ENCODE data around the gene SIGLEC15. TPM values are rescaled to one million over a fixed set of nuclear protein-coding genes. Genes with fewer than 3 reads are reported as not detected.

Gene SIGLEC15
- total and polyA plus RNA-seq, 10 of the 15 experiments (the other 5 are each of a cell fraction or from before 2014, with no cell fraction given) = 0.09 to 0.45 TPM; not detected in 8

DNA sequence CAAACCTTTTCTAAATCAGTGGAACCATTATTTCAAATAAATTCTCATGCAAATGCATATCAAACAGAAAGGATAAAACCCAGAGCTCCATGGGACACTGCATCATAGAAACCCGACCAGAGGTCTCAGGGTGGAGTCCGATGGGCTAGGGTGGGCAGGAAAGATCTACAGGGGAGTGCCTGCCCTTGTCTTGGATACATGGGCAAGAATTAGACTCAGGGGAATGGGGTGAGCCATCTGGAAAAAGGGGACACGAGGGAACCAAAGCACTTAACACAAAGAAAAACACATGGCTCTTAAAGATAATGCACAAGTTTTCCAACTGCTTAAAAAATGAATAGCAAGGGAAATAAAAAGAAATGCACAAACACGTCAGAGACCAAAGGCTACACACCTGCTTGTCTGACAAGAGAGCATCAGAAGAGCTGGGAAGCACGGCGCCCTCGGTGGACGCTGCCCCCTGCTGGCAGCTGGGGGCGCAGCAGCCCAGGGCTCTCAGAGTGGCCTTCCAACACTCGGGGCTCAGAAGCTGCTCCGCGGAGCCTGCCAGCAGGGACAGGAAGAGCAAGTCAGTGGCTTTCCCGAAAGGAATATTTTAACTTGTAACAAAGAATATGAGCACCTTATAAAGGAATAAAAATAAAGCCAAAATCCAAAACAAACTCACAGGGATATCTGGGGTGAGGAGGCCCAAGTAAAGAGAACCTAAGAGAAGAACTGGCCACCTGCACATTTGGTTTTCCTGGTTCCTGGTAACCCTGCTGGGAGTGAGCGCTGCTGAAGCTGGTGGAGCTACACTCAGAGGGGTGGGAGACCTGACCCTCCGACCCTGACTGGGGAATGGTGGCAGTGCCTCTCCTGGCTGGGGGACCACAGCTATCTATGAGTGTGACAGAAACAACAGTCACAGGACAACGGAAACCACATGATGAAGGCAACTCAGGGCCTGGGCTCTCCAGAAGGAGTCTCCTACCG is 54.5 kb downstream of the SIGLEC15 start:
- CTCF ChIA-PET = interaction anchor here (0.6 to 9.5 kb wide), 34 partner anchors 13 to 259 kb away, joined by 3 to 189 read pairs (median 4); partner anchors contain the start of genes PSTPIP2 and SLC14A1
- H3K4me3 ChIP-seq = no peak overlapping the region
- H2AFZ ChIP-seq (ENCODE audit: control insufficient read depth, low read depth, low read length) = no peak overlapping the region
- peaks cover 5% of the 10 kb centered on the region; the same call in 1 of the 2 replicates for H3K4me1 ChIP-seq (ENCODE audit: control insufficient read depth, insufficient read depth, low read length)
- H3K9ac ChIP-seq (ENCODE audit: control insufficient read depth, insufficient read depth, low read length) = no peak overlapping the region
- RAD21 ChIA-PET (ENCODE audit: unreplicated experiment) = interaction anchor here (0.6 to 7.7 kb wide), 17 partner anchors 10 to 216 kb away, joined by 3 to 87 read pairs (median 4); partner anchors contain the start of gene SLC14A1
- peaks cover 5% of the 10 kb centered on the region for H3K9me3 ChIP-seq (replicated peaks; ENCODE audit: control insufficient read depth, insufficient read depth, low read length)
- no peaks in the 10 kb centered on the region for H3K27me3 ChIP-seq (replicated peaks in 1 of 2; ENCODE audit: control insufficient read depth in 2 of 2, insufficient read depth in 2 of 2, low read length in 1 of 2)
- in situ Hi-C loops (cut with MboI) = loop anchor here (5.0 kb wide), 1 partner anchor 188 kb away; no protein-coding TSS in a partner anchor
- FAIRE-seq (peak; percentile 77), ATAC-seq (peak; percentile 96), DNase-seq (ENCODE audit: low read depth, low spot score) (peak; percentile 17)
- H4K20me1 ChIP-seq (ENCODE audit: control insufficient read depth, insufficient read depth) = no peaks in the 10 kb centered on the region
- POLR2A ChIA-PET = interaction anchor here (0.6 to 1.1 kb wide), 3 partner anchors 77 to 214 kb away, joined by 3 to 4 read pairs (median 3); no protein-coding TSS in a partner anchor
- intact Hi-C loops (cut with micrococcal nuclease; ENCODE audit: unreplicated experiment) = loop anchor here (1.0 kb wide), 3 partner anchors 157 to 215 kb away; no protein-coding TSS in a partner anchor
- H3K79me2 ChIP-seq (ENCODE audit: control insufficient read depth, insufficient read depth, low read length) = no peaks in the 10 kb centered on the region
- TF ChIP-seq RAD21 (IDR thresholded peaks at IDR 0.05; ENCODE audit: insufficient read depth, low read depth, low read length) = peak; percentile 93
- TF ChIP-seq, protein P1, sequence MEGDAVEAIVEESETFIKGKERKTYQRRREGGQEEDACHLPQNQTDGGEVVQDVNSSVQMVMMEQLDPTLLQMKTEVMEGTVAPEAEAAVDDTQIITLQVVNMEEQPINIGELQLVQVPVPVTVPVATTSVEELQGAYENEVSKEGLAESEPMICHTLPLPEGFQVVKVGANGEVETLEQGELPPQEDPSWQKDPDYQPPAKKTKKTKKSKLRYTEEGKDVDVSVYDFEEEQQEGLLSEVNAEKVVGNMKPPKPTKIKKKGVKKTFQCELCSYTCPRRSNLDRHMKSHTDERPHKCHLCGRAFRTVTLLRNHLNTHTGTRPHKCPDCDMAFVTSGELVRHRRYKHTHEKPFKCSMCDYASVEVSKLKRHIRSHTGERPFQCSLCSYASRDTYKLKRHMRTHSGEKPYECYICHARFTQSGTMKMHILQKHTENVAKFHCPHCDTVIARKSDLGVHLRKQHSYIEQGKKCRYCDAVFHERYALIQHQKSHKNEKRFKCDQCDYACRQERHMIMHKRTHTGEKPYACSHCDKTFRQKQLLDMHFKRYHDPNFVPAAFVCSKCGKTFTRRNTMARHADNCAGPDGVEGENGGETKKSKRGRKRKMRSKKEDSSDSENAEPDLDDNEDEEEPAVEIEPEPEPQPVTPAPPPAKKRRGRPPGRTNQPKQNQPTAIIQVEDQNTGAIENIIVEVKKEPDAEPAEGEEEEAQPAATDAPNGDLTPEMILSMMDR (IDR thresholded peaks at IDR 0.05 in 2 of 3, conservative IDR thresholded peaks at IDR 0.05 in 1 of 3; ENCODE audit: control insufficient read depth in 2 of 3, extremely low read depth in 1 of 3, insufficient read depth in 1 of 3, low read depth in 3 of 3, low read length in 3 of 3) = peak; percentile 95 to 99 (median 99)
- TF ChIP-seq, protein P2, sequence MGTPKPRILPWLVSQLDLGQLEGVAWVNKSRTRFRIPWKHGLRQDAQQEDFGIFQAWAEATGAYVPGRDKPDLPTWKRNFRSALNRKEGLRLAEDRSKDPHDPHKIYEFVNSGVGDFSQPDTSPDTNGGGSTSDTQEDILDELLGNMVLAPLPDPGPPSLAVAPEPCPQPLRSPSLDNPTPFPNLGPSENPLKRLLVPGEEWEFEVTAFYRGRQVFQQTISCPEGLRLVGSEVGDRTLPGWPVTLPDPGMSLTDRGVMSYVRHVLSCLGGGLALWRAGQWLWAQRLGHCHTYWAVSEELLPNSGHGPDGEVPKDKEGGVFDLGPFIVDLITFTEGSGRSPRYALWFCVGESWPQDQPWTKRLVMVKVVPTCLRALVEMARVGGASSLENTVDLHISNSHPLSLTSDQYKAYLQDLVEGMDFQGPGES (IDR thresholded peaks at IDR 0.05) = no peak
- TF ChIP-seq CEBPB (IDR thresholded peaks at IDR 0.05; ENCODE audit: borderline replicate concordance in 1 of 2, low read depth in 2 of 2, low read length in 2 of 2) = no peak
- TF ChIP-seq YY1 (IDR thresholded peaks at IDR 0.05; ENCODE audit: low read depth, low read length) = peak; percentile 54
- 0 out of 2 replicates have a peak, but pooled peaks have one; percentile 31 for TF ChIP-seq TCF12 (IDR thresholded peaks at IDR 0.05; ENCODE audit: low read depth, low read length)
- peak; percentile 97 for TF ChIP-seq SMC3 (IDR thresholded peaks at IDR 0.05; ENCODE audit: borderline replicate concordance, low read length)
- 0 out of 4 replicates have a peak, but pooled peaks of 1 of the 2 experiments have one; percentile 9 for TF ChIP-seq BHLHE40 (IDR thresholded peaks at IDR 0.05; ENCODE audit: borderline replicate concordance in 1 of 2, low read depth in 2 of 2, low read length in 1 of 2)
- SMC1A ChIA-PET (ENCODE audit: uncharacterized antibody, unreplicated experiment) = interaction anchor here (0.7 to 12.4 kb wide), 17 partner anchors 10 to 216 kb away, joined by 3 to 162 read pairs (median 5); partner anchors contain the start of gene SLC14A1
- BruUV-seq (replicated peaks) = no TSS peak
- peaks cover 6 to 9% of the 10 kb centered on the region in 2 experiments for H3K36me3 ChIP-seq (ENCODE audit: control insufficient read depth in 2 of 2, insufficient read depth in 2 of 2, low read length in 1 of 2)
- H3K4me2 ChIP-seq (ENCODE audit: control insufficient read depth, insufficient read depth) = no peak overlapping the region
- H3K27ac ChIP-seq (ENCODE audit: control insufficient read depth, insufficient read depth) = no peak overlapping the region
- WGBS (ENCODE audit: insufficient coverage, insufficient replicate concordance, low lambda C conversion rate, missing lambda C conversion rate) = 28% methylated on average over 17 of the region's 17 CpGs

Data from GM12878 (cell line).